Measurements from ENCODE around the gene DTNA.
A peak's percentile ranks its signal among the peaks of the same experiment; 100 is the strongest.

DTNA gene

GRCh38 chr18:34873986-34874580, 164.0 kb downstream of the DTNA start:
- Histone ChIP-seq H3K27ac (ENCODE audit: low read length) (no peak overlapping the region), H3K4me3 (ENCODE audit: low read depth in 1 of 2, low read length in 2 of 2) (no peak overlapping the region), H3K9me3 (ENCODE audit: insufficient read depth, low read length, severe bottlenecking) (no peaks in the 10 kb centered on the region), H2AFZ (ENCODE audit: low read depth, low read length) (no peak overlapping the region), H3K9ac (ENCODE audit: low read depth, low read length) (no peak overlapping the region), H4K20me1 (ENCODE audit: insufficient read depth, low read length) (no peaks in the 10 kb centered on the region), H3K36me3 (ENCODE audit: insufficient read depth, low read length) (no peaks in the 10 kb centered on the region), H3K4me1 (ENCODE audit: insufficient read depth, low read length) (peaks cover 11% of the 10 kb centered on the region), H3K79me2 (ENCODE audit: insufficient read depth, low read length) (no peaks in the 10 kb centered on the region), H3K4me2 (ENCODE audit: insufficient read depth, low read length) (no peak overlapping the region), H3K27me3 (ENCODE audit: insufficient read depth, low read length, poor library complexity) (no peaks in the 10 kb centered on the region)
- DNase-seq (no peak), ATAC-seq (ENCODE audit: insufficient read depth, low read depth) (peak; percentile 74)
- TF ChIP-seq CTCF (IDR thresholded peaks at IDR 0.05; ENCODE audit: borderline replicate concordance, extremely low read depth, low read length, poor library complexity, severe bottlenecking) (no peak), EZH2 (IDR thresholded peaks at IDR 0.05; ENCODE audit: borderline replicate concordance, low read depth, low read length, severe bottlenecking) (no peak)

- H3K27ac ChIP-seq (ENCODE audit: low read length) = no peak overlapping the region
- no peak overlapping the region for H3K9ac ChIP-seq (ENCODE audit: low read depth, low read length)
- H4K20me1 ChIP-seq (ENCODE audit: insufficient read depth, low read length) = no peaks in the 10 kb centered on the region
- no peak for TF ChIP-seq EZH2 (IDR thresholded peaks at IDR 0.05; ENCODE audit: borderline replicate concordance, low read depth, low read length, severe bottlenecking)
- no peak for TF ChIP-seq CTCF (IDR thresholded peaks at IDR 0.05; ENCODE audit: borderline replicate concordance, extremely low read depth, low read length, poor library complexity, severe bottlenecking)
- ATAC-seq (ENCODE audit: insufficient read depth, low read depth) (no peak), DNase-seq (no peak)
- no peaks in the 10 kb centered on the region for H3K79me2 ChIP-seq (ENCODE audit: insufficient read depth, low read length)
- H3K9me3 ChIP-seq (ENCODE audit: insufficient read depth, low read length, severe bottlenecking) = no peaks in the 10 kb centered on the region
- H3K36me3 ChIP-seq (ENCODE audit: insufficient read depth, low read length) = no peaks in the 10 kb centered on the region
- H3K27me3 ChIP-seq (ENCODE audit: insufficient read depth, low read length, poor library complexity) = no peaks in the 10 kb centered on the region
- H2AFZ ChIP-seq (ENCODE audit: low read depth, low read length) = no peak overlapping the region
- H3K4me3 ChIP-seq (ENCODE audit: low read depth in 1 of 2, low read length in 2 of 2) = no peak overlapping the region
- peaks cover 11% of the 10 kb centered on the region for H3K4me1 ChIP-seq (ENCODE audit: insufficient read depth, low read length)
- no peak overlapping the region for H3K4me2 ChIP-seq (ENCODE audit: insufficient read depth, low read length)
These were observed 165.1 kb downstream of the DTNA start for GRCh38 chr18:34875150-34875549.

- H2AFZ ChIP-seq (ENCODE audit: low read depth, low read length) = 0 out of 2 replicates have a peak overlapping the region, but pooled peaks have one; percentile 11
- TF ChIP-seq EZH2 (IDR thresholded peaks at IDR 0.05; ENCODE audit: borderline replicate concordance, low read depth, low read length, severe bottlenecking) (no peak), CTCF (IDR thresholded peaks at IDR 0.05; ENCODE audit: borderline replicate concordance, extremely low read depth, low read length, poor library complexity, severe bottlenecking) (no peak)
- no peak overlapping the region for H3K4me2 ChIP-seq (ENCODE audit: insufficient read depth, low read length)
- no peaks in the 10 kb centered on the region for H3K79me2 ChIP-seq (ENCODE audit: insufficient read depth, low read length)
- no peak overlapping the region for H3K9ac ChIP-seq (ENCODE audit: low read depth, low read length)
- ATAC-seq (ENCODE audit: insufficient read depth, low read depth) = no peak
- H4K20me1 ChIP-seq (ENCODE audit: insufficient read depth, low read length) = no peaks in the 10 kb centered on the region
- no peaks in the 10 kb centered on the region for H3K4me1 ChIP-seq (ENCODE audit: insufficient read depth, low read length)
- no peaks in the 10 kb centered on the region for H3K9me3 ChIP-seq (ENCODE audit: insufficient read depth, low read length, severe bottlenecking)
- no peak overlapping the region for H3K27ac ChIP-seq (ENCODE audit: low read length)
- no peak for DNase-seq
- H3K36me3 ChIP-seq (ENCODE audit: insufficient read depth, low read length) = no peaks in the 10 kb centered on the region
- H3K4me3 ChIP-seq (ENCODE audit: low read depth in 1 of 2, low read length in 2 of 2) = no peak overlapping the region
- no peaks in the 10 kb centered on the region for H3K27me3 ChIP-seq (ENCODE audit: insufficient read depth, low read length, poor library complexity)
These were observed 170.3 kb downstream of the DTNA start for GRCh38 chr18:34880403-34880802.

Data from DND-41 (cell line).